ENCODE data around the gene KIAA0930.
"Not testable (repeated sequence)": the region's sequence is repeated elsewhere in the genome, so short reads cannot be mapped to it uniquely, and the experiment has no call there.

Gene KIAA0930

DNA sequence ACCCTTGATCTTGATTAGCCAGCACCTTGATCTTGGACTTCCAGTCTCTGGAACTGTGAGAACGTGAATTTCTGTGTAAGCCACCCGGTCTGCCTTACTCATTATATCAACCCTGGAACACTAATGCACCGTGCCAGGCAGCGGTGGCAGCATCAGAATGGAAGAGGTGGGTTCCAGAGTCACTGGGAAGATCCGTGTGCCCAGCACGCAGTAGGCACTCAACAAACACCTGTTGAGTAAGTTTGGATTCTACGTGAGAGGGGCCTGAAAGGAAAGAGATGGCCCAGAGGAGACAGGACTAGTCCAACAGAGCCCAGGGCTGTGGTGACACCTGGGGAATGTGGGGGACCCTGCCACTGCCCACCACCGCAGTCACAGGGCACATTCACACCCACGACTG is 37.4 kb upstream of the KIAA0930 start:
- Histone ChIP-seq H3K27ac (ENCODE audit: low read length) (no peak overlapping the region), H3K4me2 (ENCODE audit: insufficient read depth, low read length) (no peak overlapping the region), H2AFZ (ENCODE audit: low read depth, low read length) (no peak overlapping the region), H3K27me3 (ENCODE audit: insufficient read depth, low read length, poor library complexity) (peaks cover 2% of the 10 kb centered on the region), H3K4me3 (ENCODE audit: low read depth in 1 of 2, low read length in 2 of 2) (no peak overlapping the region), H4K20me1 (ENCODE audit: insufficient read depth, low read length) (no peaks in the 10 kb centered on the region), H3K4me1 (ENCODE audit: insufficient read depth, low read length) (no peaks in the 10 kb centered on the region), H3K36me3 (ENCODE audit: insufficient read depth, low read length) (no peaks in the 10 kb centered on the region), H3K9me3 (ENCODE audit: insufficient read depth, low read length, severe bottlenecking) (no peaks in the 10 kb centered on the region), H3K9ac (ENCODE audit: low read depth, low read length) (no peak overlapping the region), H3K79me2 (ENCODE audit: insufficient read depth, low read length) (no peaks in the 10 kb centered on the region)
- DNase-seq (no peak), ATAC-seq (ENCODE audit: insufficient read depth, low read depth) (no peak)
- TF ChIP-seq, protein P1, sequence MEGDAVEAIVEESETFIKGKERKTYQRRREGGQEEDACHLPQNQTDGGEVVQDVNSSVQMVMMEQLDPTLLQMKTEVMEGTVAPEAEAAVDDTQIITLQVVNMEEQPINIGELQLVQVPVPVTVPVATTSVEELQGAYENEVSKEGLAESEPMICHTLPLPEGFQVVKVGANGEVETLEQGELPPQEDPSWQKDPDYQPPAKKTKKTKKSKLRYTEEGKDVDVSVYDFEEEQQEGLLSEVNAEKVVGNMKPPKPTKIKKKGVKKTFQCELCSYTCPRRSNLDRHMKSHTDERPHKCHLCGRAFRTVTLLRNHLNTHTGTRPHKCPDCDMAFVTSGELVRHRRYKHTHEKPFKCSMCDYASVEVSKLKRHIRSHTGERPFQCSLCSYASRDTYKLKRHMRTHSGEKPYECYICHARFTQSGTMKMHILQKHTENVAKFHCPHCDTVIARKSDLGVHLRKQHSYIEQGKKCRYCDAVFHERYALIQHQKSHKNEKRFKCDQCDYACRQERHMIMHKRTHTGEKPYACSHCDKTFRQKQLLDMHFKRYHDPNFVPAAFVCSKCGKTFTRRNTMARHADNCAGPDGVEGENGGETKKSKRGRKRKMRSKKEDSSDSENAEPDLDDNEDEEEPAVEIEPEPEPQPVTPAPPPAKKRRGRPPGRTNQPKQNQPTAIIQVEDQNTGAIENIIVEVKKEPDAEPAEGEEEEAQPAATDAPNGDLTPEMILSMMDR (IDR thresholded peaks at IDR 0.05; ENCODE audit: borderline replicate concordance, extremely low read depth, low read length, poor library complexity, severe bottlenecking), result no peak
- TF ChIP-seq EZH2 (IDR thresholded peaks at IDR 0.05; ENCODE audit: borderline replicate concordance, low read depth, low read length, severe bottlenecking), result no peak

DNA sequence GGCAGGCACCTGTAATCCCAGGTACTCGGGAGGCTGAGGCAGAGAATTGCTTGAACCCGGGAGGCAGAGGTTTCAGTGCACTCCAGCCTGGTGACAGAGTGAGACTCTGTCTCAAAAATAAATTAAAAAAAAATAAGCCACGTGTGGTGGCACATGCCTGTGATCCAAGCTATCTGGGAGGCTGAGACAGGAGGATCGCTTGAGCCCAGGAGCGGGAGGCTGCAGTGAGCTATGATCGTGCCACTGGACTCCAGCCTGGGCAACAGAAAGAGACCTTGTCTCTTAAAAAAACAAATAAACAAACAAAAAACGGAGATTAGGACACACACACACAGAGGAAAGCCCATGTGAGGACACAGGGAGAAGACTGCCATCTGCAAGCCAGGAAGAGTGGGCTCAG is 37.0 kb upstream of the KIAA0930 start:
- not testable (repeated sequence) for H3K9me3 ChIP-seq (ENCODE audit: insufficient read depth, low read length, severe bottlenecking); H3K4me3 ChIP-seq (ENCODE audit: low read depth in 1 of 2, low read length in 2 of 2); H3K27ac ChIP-seq (ENCODE audit: low read length); H3K4me2 ChIP-seq (ENCODE audit: insufficient read depth, low read length); DNase-seq; H3K27me3 ChIP-seq (ENCODE audit: insufficient read depth, low read length, poor library complexity); H3K4me1 ChIP-seq (ENCODE audit: insufficient read depth, low read length); H3K79me2 ChIP-seq (ENCODE audit: insufficient read depth, low read length); H3K36me3 ChIP-seq (ENCODE audit: insufficient read depth, low read length); H3K9ac ChIP-seq (ENCODE audit: low read depth, low read length); ATAC-seq (ENCODE audit: insufficient read depth, low read depth); H4K20me1 ChIP-seq (ENCODE audit: insufficient read depth, low read length); H2AFZ ChIP-seq (ENCODE audit: low read depth, low read length)

DNA sequence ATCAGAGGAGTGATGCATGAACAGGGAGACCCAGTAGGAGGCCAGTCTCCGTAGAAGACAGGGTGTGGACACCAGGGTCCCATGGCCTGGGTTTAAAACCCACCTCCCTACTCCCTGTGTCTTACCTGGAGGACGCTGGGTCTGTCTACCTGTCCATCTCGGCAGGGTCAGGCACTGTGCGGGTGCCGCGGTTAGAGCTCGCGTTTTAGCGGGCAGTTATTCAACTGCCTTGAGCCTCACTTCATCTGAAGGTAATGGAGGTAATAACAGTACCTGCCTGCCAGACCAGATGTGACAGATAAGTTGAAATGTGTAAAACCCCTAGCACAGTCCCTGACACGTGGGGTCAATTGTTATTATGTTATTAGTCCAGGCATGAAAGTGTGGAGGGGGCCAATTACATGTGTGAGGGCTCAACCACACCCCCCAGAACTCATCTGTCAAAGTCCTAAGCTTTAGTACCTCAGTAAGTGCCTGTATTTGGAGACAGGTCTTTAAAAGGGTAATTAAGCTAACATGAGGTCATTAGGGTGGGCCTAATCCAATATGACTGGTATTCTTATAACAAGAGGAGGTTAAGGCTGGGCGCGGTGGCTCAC is 35.9 kb upstream of the KIAA0930 start:
- Histone ChIP-seq H3K9me3 (ENCODE audit: insufficient read depth, low read length, severe bottlenecking) (no peaks in the 10 kb centered on the region), H3K27me3 (ENCODE audit: insufficient read depth, low read length, poor library complexity) (peaks cover 6% of the 10 kb centered on the region), H3K4me3 (ENCODE audit: low read depth in 1 of 2, low read length in 2 of 2) (no peak overlapping the region), H3K27ac (ENCODE audit: low read length) (no peak overlapping the region), H3K36me3 (ENCODE audit: insufficient read depth, low read length) (no peaks in the 10 kb centered on the region), H3K9ac (ENCODE audit: low read depth, low read length) (no peak overlapping the region), H3K4me2 (ENCODE audit: insufficient read depth, low read length) (no peak overlapping the region), H3K4me1 (ENCODE audit: insufficient read depth, low read length) (no peaks in the 10 kb centered on the region), H2AFZ (ENCODE audit: low read depth, low read length) (no peak overlapping the region), H3K79me2 (ENCODE audit: insufficient read depth, low read length) (no peaks in the 10 kb centered on the region), H4K20me1 (ENCODE audit: insufficient read depth, low read length) (no peaks in the 10 kb centered on the region)
- DNase-seq, result no peak
- no peak for ATAC-seq (ENCODE audit: insufficient read depth, low read depth)
- TF ChIP-seq, protein P1 (IDR thresholded peaks at IDR 0.05; ENCODE audit: borderline replicate concordance, extremely low read depth, low read length, poor library complexity, severe bottlenecking), result no peak
- TF ChIP-seq EZH2 (IDR thresholded peaks at IDR 0.05; ENCODE audit: borderline replicate concordance, low read depth, low read length, severe bottlenecking), result no peak

DNA sequence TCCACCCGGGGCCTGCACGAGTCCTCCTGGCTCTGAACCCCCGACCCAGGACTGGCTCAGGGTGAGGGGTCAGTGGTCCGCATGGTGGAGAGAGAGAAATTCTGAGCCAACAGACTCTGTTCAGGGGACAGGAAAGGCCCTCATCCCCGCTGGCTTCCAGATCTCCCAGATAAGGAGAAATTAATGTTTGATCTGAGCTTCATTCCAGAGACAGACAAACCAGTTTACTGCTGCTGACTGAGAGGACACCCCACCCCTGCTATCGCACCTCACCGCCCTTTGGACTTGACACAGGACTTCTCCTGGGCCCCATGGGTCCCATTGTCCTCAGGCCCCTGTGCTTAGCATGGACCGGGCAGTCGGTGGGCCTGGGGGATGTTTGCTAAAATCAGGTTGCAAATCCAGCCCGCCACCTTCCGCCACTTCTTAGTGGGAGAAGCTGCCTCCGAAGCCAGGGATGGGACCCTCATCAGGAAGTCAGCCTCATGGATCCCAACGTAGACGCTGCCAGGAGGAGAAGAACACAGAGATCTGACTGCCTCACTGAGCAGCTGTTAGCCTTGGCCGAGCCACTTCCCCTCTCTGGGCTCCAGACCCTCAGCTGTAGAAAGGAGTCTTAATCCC is 32.9 kb upstream of the KIAA0930 start:
- H3K27ac ChIP-seq (ENCODE audit: low read length), result no peak overlapping the region
- peaks cover 10% of the 10 kb centered on the region for H3K4me1 ChIP-seq (ENCODE audit: insufficient read depth, low read length)

More for the DNA sequence above, 32.9 kb upstream of the KIAA0930 start:
- Histone ChIP-seq H2AFZ (ENCODE audit: low read depth, low read length) (no peak overlapping the region), H3K27me3 (ENCODE audit: insufficient read depth, low read length, poor library complexity) (peaks cover 24% of the 10 kb centered on the region), H3K36me3 (ENCODE audit: insufficient read depth, low read length) (no peaks in the 10 kb centered on the region), H3K4me3 (ENCODE audit: low read depth in 1 of 2, low read length in 2 of 2) (no peak overlapping the region), H4K20me1 (ENCODE audit: insufficient read depth, low read length) (peaks cover 8% of the 10 kb centered on the region), H3K79me2 (ENCODE audit: insufficient read depth, low read length) (no peaks in the 10 kb centered on the region), H3K9me3 (ENCODE audit: insufficient read depth, low read length, severe bottlenecking) (no peaks in the 10 kb centered on the region), H3K4me2 (ENCODE audit: insufficient read depth, low read length) (no peak overlapping the region), H3K9ac (ENCODE audit: low read depth, low read length) (no peak overlapping the region)
- TF ChIP-seq, protein P1 (IDR thresholded peaks at IDR 0.05; ENCODE audit: borderline replicate concordance, extremely low read depth, low read length, poor library complexity, severe bottlenecking), result no peak
- TF ChIP-seq EZH2 (IDR thresholded peaks at IDR 0.05; ENCODE audit: borderline replicate concordance, low read depth, low read length, severe bottlenecking), result no peak
- DNase-seq, result no peak
- ATAC-seq (ENCODE audit: insufficient read depth, low read depth), result no peak

Data from DND-41 (cell line).